T-cell (primary cell): ENCODE results near the gene ARF1. TPM values are rescaled to one million over a fixed set of nuclear protein-coding genes. Genes with fewer than 3 reads are reported as not detected.

Experiments used
- ATAC-seq, 4 experiments: fragments of 200-7000 bp in 3 of 4; fragments of 150-1000 bp in 1 of 4; cut with Tn5 transposase; replicated peaks in 1 of 4; 1 replicate in 3 of 4; 2 replicates in 1 of 4; pipeline ENCODE4 v1.10.0; 2021; ENCODE audit warnings: moderate library complexity in 3 of 4, mild to moderate bottlenecking in 2 of 4, moderate number of reproducible peaks in 1 of 4
- CTCF ChIA-PET, 2 donors: fragments of 300-600 bp; sonication (Branson Sonifier 250); formaldehyde crosslinking; loops; one replicate each; lab custom pipeline; 2022; ENCODE audit warnings: antibody characterized with exemption in 2 of 2; lab: Charles Lee
- POLR2A ChIA-PET, 2 donors: fragments of 300-600 bp; sonication (Branson Sonifier 250); formaldehyde crosslinking; loops; one replicate each; lab custom pipeline; 2022; ENCODE audit warnings: antibody characterized with exemption in 2 of 2; lab: Charles Lee
- DNase-seq, 35 experiments: peaks; one replicate each; pipeline versions ENCODE4 v3.0.0 to v3.0.0-alpha.2; 2013 to 2023
- H3K27ac ChIP-seq: one replicate; pipeline ENCODE4 v1.5.1; 2013; ENCODE audit warnings: low read length
- H3K27me3 ChIP-seq, 2 experiments: replicated peaks in 1 of 2; 1 replicate in 1 of 2; 2 replicates in 1 of 2; pipeline versions ENCODE4 v1.6.1 to v1.7.0; 2013; ENCODE audit warnings: low read length in 1 of 2, mixed read lengths in 1 of 2; ENCODE audit not compliant: control insufficient read depth in 2 of 2, insufficient read depth in 2 of 2; ENCODE audit errors: extremely low read depth in 1 of 2
- H3K36me3 ChIP-seq, 2 donors: 1 replicate in 1 of 2; 2 replicates in 1 of 2; pipeline versions ENCODE4 v1.6.1 to v1.7.0; 2013; ENCODE audit warnings: low read length in 1 of 2; ENCODE audit not compliant: control insufficient read depth in 2 of 2, insufficient read depth in 1 of 2; ENCODE audit errors: extremely low read depth in 1 of 2
- H3K4me1 ChIP-seq, 2 experiments: 1 replicate in 1 of 2; 2 replicates in 1 of 2; pipeline versions ENCODE4 v1.6.1 to v1.7.0; 2013; ENCODE audit warnings: low read length in 2 of 2, mixed read lengths in 1 of 2; ENCODE audit not compliant: insufficient read depth in 2 of 2, control insufficient read depth in 1 of 2; ENCODE audit errors: extremely low read depth in 1 of 2
- H3K4me3 ChIP-seq, 2 donors: 1 replicate in 1 of 2; 2 replicates in 1 of 2; pipeline versions ENCODE4 v1.5.1 to v1.7.0; 2013; ENCODE audit warnings: mild to moderate bottlenecking in 2 of 2, low read length in 1 of 2, moderate library complexity in 1 of 2; ENCODE audit not compliant: control insufficient read depth in 1 of 2; ENCODE audit errors: extremely low read depth in 1 of 2
- H3K9me3 ChIP-seq: 2 replicates; pipeline ENCODE4 v1.7.0; 2013
- H3K27ac Mint-ChIP-seq, 2 donors: one replicate each; pipeline ENCODE4 v1.8.0; 2020 to 2021; ENCODE audit warnings: mild to moderate bottlenecking in 2 of 2, mixed read lengths in 2 of 2
- H3K27me3 Mint-ChIP-seq, 2 donors: one replicate each; pipeline ENCODE4 v1.8.0; 2021 to 2022; ENCODE audit warnings: mixed read lengths in 2 of 2
- H3K36me3 Mint-ChIP-seq: one replicate; pipeline ENCODE4 v1.8.0; 2021; ENCODE audit warnings: mixed read lengths
- H3K4me1 Mint-ChIP-seq, 3 donors: one replicate each; pipeline ENCODE4 v1.8.0; 2020 to 2022; ENCODE audit warnings: mixed read lengths in 3 of 3, mild to moderate bottlenecking in 1 of 3
- H3K4me3 Mint-ChIP-seq, 3 donors: one replicate each; pipeline ENCODE4 v1.8.0; 2020 to 2022; ENCODE audit warnings: mild to moderate bottlenecking in 3 of 3, mixed read lengths in 3 of 3, moderate library complexity in 3 of 3
- H3K9me3 Mint-ChIP-seq, 3 donors: one replicate each; pipeline ENCODE4 v1.8.0; 2020 to 2022; ENCODE audit warnings: mixed read lengths in 3 of 3
- WGBS: methylation state at CpG from one replicate; pipeline ENCODE4 v1.1.5; 2013; ENCODE audit warnings: missing lambda C conversion rate; ENCODE audit not compliant: insufficient coverage; 5-methylcytosine and 5-hydroxymethylcytosine counted together
- total RNA-seq, 35 experiments: library from RNA in 6 of 35; stranded (reverse) in 6 of 35; fragments of 120-200 nt in 1 of 35; gene quantifications; one replicate each; pipeline versions ENCODE4 v1.2.1 to v1.2.4 and lab custom pipeline; 2013 to 2026

ARF1 gene
- total RNA-seq, 5 donors from 2014 or later (not counting 1 experiment from before 2014, with no cell fraction given), result 232 to 309 (median 258) TPM

- ATAC-seq (peak in 1 of 4 experiments; percentile 2), DNase-seq (peak in 2 of 35 experiments; percentile 5 to 11)
- ChIA-PET CTCF (no interaction called here), POLR2A (no interaction called here)
- Histone ChIP-seq H3K4me1 (peaks cover 0 to 42% of the 10 kb centered on the region in 2 experiments), H3K27me3 (no peaks in the 10 kb centered on the region), H3K4me3 (no peak overlapping the region), H3K27ac (no peak overlapping the region), H3K36me3 (peaks cover 8 to 63% of the 10 kb centered on the region in 2 donors), H3K9me3 (no peaks in the 10 kb centered on the region)
- peaks cover 40 to 46% (median 41%) of the 10 kb centered on the region in 3 donors for H3K4me1 Mint-ChIP-seq
- peaks cover 49% of the 10 kb centered on the region for H3K36me3 Mint-ChIP-seq
- peaks cover 2 to 9% (median 6%) of the 10 kb centered on the region in 3 donors for H3K9me3 Mint-ChIP-seq
- no peak overlapping the region for H3K27ac Mint-ChIP-seq
- H3K27me3 Mint-ChIP-seq, result no peaks in the 10 kb centered on the region
- no peak overlapping the region for H3K4me3 Mint-ChIP-seq
- WGBS, result 97% methylated on average over 7 of the region's 13 CpGs
These were observed 14.2 kb downstream of the ARF1 start for GRCh38 chr1:228096416-228097332.

- Mint-ChIP-seq H3K9me3 (peaks cover 2 to 9% (median 6%) of the 10 kb centered on the region in 3 donors), H3K27me3 (no peaks in the 10 kb centered on the region), H3K27ac (peak overlapping the region in 1 of 2 donors; percentile 39), H3K36me3 (peaks cover 42% of the 10 kb centered on the region), H3K4me1 (peaks cover 33 to 38% (median 34%) of the 10 kb centered on the region in 3 donors), H3K4me3 (no peak overlapping the region)
- WGBS, result 95% methylated on average over 22 of the region's 34 CpGs
- peak in 3 of 35 experiments; percentile 3 to 11 (median 5) for DNase-seq
- Histone ChIP-seq H3K4me1 (peaks cover 2 to 44% of the 10 kb centered on the region in 2 experiments), H3K36me3 (peaks cover 8 to 60% of the 10 kb centered on the region in 2 donors), H3K4me3 (no peak overlapping the region), H3K9me3 (no peaks in the 10 kb centered on the region), H3K27ac (no peak overlapping the region), H3K27me3 (no peaks in the 10 kb centered on the region)
- no peak for ATAC-seq
- POLR2A ChIA-PET, result no interaction called here
- CTCF ChIA-PET, result no interaction called here
These were observed 15.0 kb downstream of the ARF1 start for GRCh38 chr1:228097333-228098081.

- H3K36me3 Mint-ChIP-seq, result peaks cover 41% of the 10 kb centered on the region
- Histone ChIP-seq H3K4me1 (peaks cover 2 to 38% of the 10 kb centered on the region in 2 experiments), H3K36me3 (peaks cover 8 to 58% of the 10 kb centered on the region in 2 donors), H3K9me3 (no peaks in the 10 kb centered on the region), H3K27ac (no peak overlapping the region), H3K27me3 (no peaks in the 10 kb centered on the region), H3K4me3 (no peak overlapping the region)
- H3K9me3 Mint-ChIP-seq, result peaks cover 2 to 9% (median 6%) of the 10 kb centered on the region in 3 donors
- H3K4me3 Mint-ChIP-seq, result no peak overlapping the region
- ATAC-seq (no peak), DNase-seq (no peak)
- WGBS, result 97% methylated on average over 18 of the region's 28 CpGs
- peaks cover 33 to 39% (median 37%) of the 10 kb centered on the region in 3 donors for H3K4me1 Mint-ChIP-seq
- no peak overlapping the region for H3K27ac Mint-ChIP-seq
- no peaks in the 10 kb centered on the region for H3K27me3 Mint-ChIP-seq
- ChIA-PET CTCF (no interaction called here), POLR2A (interaction anchor here in 1 of 2 donors (1.5 kb wide), 1 partner anchor 15 kb away, joined by 5 read pairs; no protein-coding TSS in a partner anchor)
These were observed 15.9 kb downstream of the ARF1 start for GRCh38 chr1:228098323-228098931.

- peaks cover 38% of the 10 kb centered on the region for H3K36me3 Mint-ChIP-seq
These were observed 16.8 kb downstream of the ARF1 start for GRCh38 chr1:228099331-228099732.

GRCh38 chr1:228100822-228101613 lies 18.5 kb downstream of the ARF1 start:
- H3K4me1 Mint-ChIP-seq, result peaks cover 27 to 33% (median 30%) of the 10 kb centered on the region in 3 donors

More at GRCh38 chr1:228099331-228099732, 16.8 kb downstream of the ARF1 start:
- Histone ChIP-seq H3K4me3 (no peak overlapping the region), H3K27ac (no peak overlapping the region), H3K4me1 (peaks cover 2 to 47% of the 10 kb centered on the region in 2 experiments), H3K9me3 (no peaks in the 10 kb centered on the region), H3K36me3 (peaks cover 8 to 52% of the 10 kb centered on the region in 2 donors), H3K27me3 (no peaks in the 10 kb centered on the region)
- H3K4me1 Mint-ChIP-seq, result peaks cover 34 to 40% (median 40%) of the 10 kb centered on the region in 3 donors
- WGBS, result 88% methylated on average over 4 of the region's 4 CpGs
- peaks cover 0 to 7% (median 6%) of the 10 kb centered on the region in 3 donors for H3K9me3 Mint-ChIP-seq
- no peak overlapping the region for H3K27ac Mint-ChIP-seq
- ChIA-PET POLR2A (interaction anchor here in 1 of 2 donors (1.5 kb wide), 1 partner anchor 16 kb away, joined by 5 read pairs; no protein-coding TSS in a partner anchor), CTCF (interaction anchor here in 1 of 2 donors (0.7 kb wide), 1 partner anchor 12 kb away, joined by 3 read pairs; no protein-coding TSS in a partner anchor)
- H3K4me3 Mint-ChIP-seq, result no peak overlapping the region
- ATAC-seq (no peak), DNase-seq (peak in 1 of 35 experiments; percentile 6)
- H3K27me3 Mint-ChIP-seq, result no peaks in the 10 kb centered on the region

More at GRCh38 chr1:228100822-228101613, 18.5 kb downstream of the ARF1 start:
- no peak overlapping the region for H3K4me3 ChIP-seq
- H3K4me1 ChIP-seq, result peaks cover 2 to 46% of the 10 kb centered on the region in 2 experiments
- Mint-ChIP-seq H3K27ac (peak overlapping the region; percentile 84 to 90), H3K9me3 (no peaks in the 10 kb centered on the region), H3K4me3 (peak overlapping the region; percentile 75 to 95 (median 76)), H3K36me3 (peaks cover 21% of the 10 kb centered on the region), H3K27me3 (no peaks in the 10 kb centered on the region)
- no peak for ATAC-seq
- H3K27me3 ChIP-seq, result no peaks in the 10 kb centered on the region
- peaks cover 8 to 52% of the 10 kb centered on the region in 2 donors for H3K36me3 ChIP-seq
- H3K9me3 ChIP-seq, result no peaks in the 10 kb centered on the region
- peak overlapping the region; percentile 85 for H3K27ac ChIP-seq
- peak in 1 of 35 experiments; percentile 4 for DNase-seq
- ChIA-PET POLR2A (no interaction called here), CTCF (no interaction called here)
- WGBS, result 76% methylated on average over 4 of the region's 12 CpGs
